B cell (primary cell): ENCODE data around the gene CACNA1F. TPM values are rescaled to one million over a fixed set of nuclear protein-coding genes. Genes with fewer than 3 reads are reported as not detected.

Experiments
- ATAC-seq: fragments of 200-7000 bp; cut with Tn5 transposase; one replicate; pipeline ENCODE4 v1.10.0; 2021; ENCODE audit warnings: low read depth, mild to moderate bottlenecking, moderate number of reproducible peaks, moderate library complexity
- CTCF ChIA-PET: fragments of 350-600 bp; sonication (Branson Sonifier 250); formaldehyde crosslinking; loops from one replicate; lab custom pipeline; 2021; ENCODE audit warnings: antibody characterized with exemption, inconsistent platforms; lab: Charles Lee
- POLR2A ChIA-PET: fragments of 350-600 bp; sonication (Branson Sonifier 250); formaldehyde crosslinking; loops from one replicate; lab custom pipeline; 2021; ENCODE audit warnings: antibody characterized with exemption; lab: Charles Lee
- DNase-seq: peaks from one replicate; pipeline ENCODE4 v3.0.0; 2013
- H2AFZ ChIP-seq: 2 replicates; pipeline ENCODE4 v1.6.1; 2012; ENCODE audit warnings: mild to moderate bottlenecking, low read depth, low read length; ENCODE audit not compliant: insufficient read depth, poor library complexity, severe bottlenecking
- H3K27ac ChIP-seq, 2 donors: 1 replicate in 1 of 2; 2 replicates in 1 of 2; pipeline ENCODE4 v1.5.1; 2012 to 2013; ENCODE audit warnings: low read length in 2 of 2, mild to moderate bottlenecking in 2 of 2, moderate library complexity in 1 of 2
- H3K27me3 ChIP-seq, 4 experiments: fragments of 200-600 bp in 1 of 4; sonication (generic) in 1 of 4; replicated peaks in 1 of 4; 1 replicate in 2 of 4; 2 replicates in 2 of 4; pipeline versions ENCODE4 v1.6.1 to v1.7.0; 2013 to 2016; ENCODE audit warnings: low read length in 3 of 4, mild to moderate bottlenecking in 2 of 4, mixed read lengths in 1 of 4, moderate library complexity in 1 of 4; ENCODE audit not compliant: insufficient read depth in 4 of 4, control insufficient read depth in 3 of 4; ENCODE audit errors: control extremely low read depth in 1 of 4
- H3K36me3 ChIP-seq, 2 experiments: replicated peaks in 1 of 2; 1 replicate in 1 of 2; 2 replicates in 1 of 2; pipeline versions ENCODE4 v1.6.1 to v1.7.1; 2013; ENCODE audit warnings: low read length in 1 of 2; ENCODE audit not compliant: insufficient read depth in 2 of 2, control insufficient read depth in 1 of 2; ENCODE audit errors: control extremely low read depth in 1 of 2, extremely low read depth in 1 of 2
- H3K4me1 ChIP-seq, 2 donors: fragments of 200-600 bp in 1 of 2; sonication (generic) in 1 of 2; 1 replicate in 1 of 2; 2 replicates in 1 of 2; pipeline versions ENCODE4 v1.5.1 to v1.6.1; 2013 to 2017; ENCODE audit warnings: low read length in 2 of 2; ENCODE audit not compliant: control insufficient read depth in 2 of 2, insufficient read depth in 2 of 2
- H3K4me2 ChIP-seq: replicated peaks from 2 replicates; pipeline ENCODE3; 2012; ENCODE audit warnings: mild to moderate bottlenecking, low read depth, low read length; ENCODE audit not compliant: poor library complexity, severe bottlenecking
- H3K4me3 ChIP-seq, 5 experiments: fragments of 200-600 bp in 1 of 5; sonication (generic) in 1 of 5; 1 replicate in 3 of 5; 2 replicates in 2 of 5; pipeline versions ENCODE4 v1.5.1 to v1.7.0; 2011 to 2016; ENCODE audit warnings: low read length in 4 of 5, mild to moderate bottlenecking in 4 of 5, low read depth in 2 of 5, control low read depth in 1 of 5, moderate library complexity in 1 of 5; ENCODE audit not compliant: insufficient read depth in 1 of 5; ENCODE audit errors: control extremely low read depth in 1 of 5, extremely low read depth in 1 of 5
- H3K79me2 ChIP-seq: fragments of 200-600 bp; sonication (generic); one replicate; pipeline ENCODE4 v1.6.0; 2016; ENCODE audit warnings: low read length; ENCODE audit not compliant: control insufficient read depth, insufficient read depth
- H3K9ac ChIP-seq: fragments of 200-600 bp; sonication (generic); 2 replicates; pipeline ENCODE4 v1.6.1; 2017; ENCODE audit warnings: mild to moderate bottlenecking, low read length, moderate library complexity
- H3K9me3 ChIP-seq, 3 donors: one replicate each; pipeline versions ENCODE4 v1.6.1 to v1.7.1; 2013; ENCODE audit warnings: low read length in 2 of 3; ENCODE audit not compliant: control insufficient read depth in 2 of 3, insufficient read depth in 1 of 3; ENCODE audit errors: control extremely low read depth in 1 of 3
- H4K20me1 ChIP-seq: 2 replicates; pipeline ENCODE4 v1.6.0; 2012; ENCODE audit warnings: mild to moderate bottlenecking, low read length; ENCODE audit not compliant: insufficient read depth, control insufficient read depth, poor library complexity, severe bottlenecking
- H3K27ac Mint-ChIP-seq: one replicate; pipeline ENCODE4 v1.8.0; 2021; ENCODE audit warnings: mixed read lengths
- H3K27me3 Mint-ChIP-seq: one replicate; pipeline ENCODE4 v1.8.0; 2021; ENCODE audit warnings: mixed read lengths
- H3K4me1 Mint-ChIP-seq: one replicate; pipeline ENCODE4 v1.8.0; 2021; ENCODE audit warnings: mixed read lengths
- H3K4me3 Mint-ChIP-seq: one replicate; pipeline ENCODE4 v1.8.0; 2021; ENCODE audit warnings: mixed read lengths
- H3K9me3 Mint-ChIP-seq: one replicate; pipeline ENCODE4 v1.8.0; 2022; ENCODE audit warnings: mixed read lengths; ENCODE audit not compliant: insufficient read depth
- CTCF ChIP-seq: fragments of 200-600 bp; IDR thresholded peaks from one replicate; pipeline ENCODE4 v1.8.0; 2022; ENCODE audit warnings: antibody characterized with exemption, mild to moderate bottlenecking
- EZH2 ChIP-seq: IDR thresholded peaks from 2 replicates; pipeline ENCODE4 v1.6.1; 2012; ENCODE audit warnings: borderline replicate concordance, low read depth, mild to moderate bottlenecking, moderate library complexity, low read length; ENCODE audit not compliant: insufficient read depth, poor library complexity, severe bottlenecking
- WGBS: methylation state at CpG from one replicate; pipeline ENCODE4 v1.1.5; 2013; ENCODE audit warnings: missing lambda C conversion rate; ENCODE audit not compliant: insufficient coverage; 5-methylcytosine and 5-hydroxymethylcytosine counted together
- intact Hi-C: fragments of 100-400 bp; cut with micrococcal nuclease; formaldehyde crosslinking; loops from one replicate; pipeline ENCODE4 v1.10.0; 2022
- polyA plus RNA-seq: library from polyadenylated mRNA; depleted of rRNA; stranded (reverse); fragments of >200 nt; gene quantifications from 2 replicates; pipeline ENCODE4 v1.2.3, GENCODE V29; 2012
- total RNA-seq, 2 donors: library from RNA; stranded (reverse); fragments of 120-200 nt in 1 of 2; gene quantifications; 1 replicate in 1 of 2; 2 replicates in 1 of 2; pipeline versions ENCODE4 v1.2.3 to v1.2.4, GENCODE V29; 2013 to 2022

Gene CACNA1F
- total and polyA plus RNA-seq, 2 donors (not counting 1 experiment from before 2014, with no cell fraction given) = 6.7 to 9.3 TPM

GRCh38 chrX:49225858-49226257 lies 7.3 kb downstream of the CACNA1F start:
- H3K4me1 ChIP-seq = peaks cover 0 to 8% of the 10 kb centered on the region in 2 donors
- no peaks in the 10 kb centered on the region for H4K20me1 ChIP-seq
- no peaks in the 10 kb centered on the region for H3K36me3 ChIP-seq
- H2AFZ ChIP-seq = no peak overlapping the region
- no peak overlapping the region for H3K27ac ChIP-seq
- TF ChIP-seq EZH2 (no peak), CTCF (no peak)
- H3K27me3 ChIP-seq = no peaks in the 10 kb centered on the region
- no peaks in the 10 kb centered on the region for H3K79me2 ChIP-seq
- WGBS = 76% methylated on average over 6 of the region's 14 CpGs
- ChIA-PET POLR2A (no interaction called here), CTCF (no interaction called here)
- no peaks in the 10 kb centered on the region for H3K9me3 ChIP-seq
- no peak overlapping the region for H3K4me2 ChIP-seq
- Mint-ChIP-seq H3K27ac (no peak overlapping the region), H3K9me3 (no peaks in the 10 kb centered on the region), H3K4me1 (peaks cover 9% of the 10 kb centered on the region), H3K27me3 (no peaks in the 10 kb centered on the region), H3K4me3 (no peak overlapping the region)
- H3K4me3 ChIP-seq = no peak overlapping the region
- intact Hi-C loops = no loop called here
- ATAC-seq = no peak
- no peak overlapping the region for H3K9ac ChIP-seq
- no peak for DNase-seq

- Histone ChIP-seq H3K27ac (no peak overlapping the region), H2AFZ (no peak overlapping the region), H3K79me2 (no peaks in the 10 kb centered on the region), H3K4me2 (no peak overlapping the region), H3K9ac (no peak overlapping the region), H3K9me3 (no peaks in the 10 kb centered on the region), H3K27me3 (no peaks in the 10 kb centered on the region), H4K20me1 (no peaks in the 10 kb centered on the region), H3K4me3 (no peak overlapping the region), H3K4me1 (peaks cover 0 to 2% of the 10 kb centered on the region in 2 donors), H3K36me3 (no peaks in the 10 kb centered on the region)
- no peak overlapping the region for H3K27ac Mint-ChIP-seq
- no peak overlapping the region for H3K4me3 Mint-ChIP-seq
- 20% methylated on average over 1 of the region's 2 CpGs for WGBS
- H3K9me3 Mint-ChIP-seq = no peaks in the 10 kb centered on the region
- H3K4me1 Mint-ChIP-seq = peaks cover 2% of the 10 kb centered on the region
- POLR2A ChIA-PET = no interaction called here
- intact Hi-C loops = no loop called here
- CTCF ChIA-PET = no interaction called here
- ATAC-seq = no peak
- TF ChIP-seq EZH2 (no peak), CTCF (no peak)
- DNase-seq = no peak
- no peaks in the 10 kb centered on the region for H3K27me3 Mint-ChIP-seq
Measured at GRCh38 chrX:49221868-49222267, 11.3 kb downstream of the CACNA1F start.
